DND-41 (cell line): ENCODE measurements around the gene GPX1.
"Not testable (repeated sequence)": the region's sequence is repeated elsewhere in the genome, so short reads cannot be mapped to it uniquely, and the experiment has no call there.

Experiments
- ATAC-seq: fragments of 200-7000 bp; cut with Tn5 transposase; 3 replicates; pipeline ENCODE4 v1.9.1; 2021; ENCODE audit warnings: low read depth; ENCODE audit not compliant: insufficient read depth
- DNase-seq: peaks from one replicate; pipeline ENCODE4 v3.0.0-alpha.2; 2020
- H2AFZ ChIP-seq: 2 replicates; pipeline ENCODE4 v1.6.0; 2012; ENCODE audit warnings: low read depth, low read length
- H3K27ac ChIP-seq: 2 replicates; pipeline ENCODE4 v1.5.1; 2012; ENCODE audit warnings: low read length, inconsistent platforms
- H3K27me3 ChIP-seq: fragments of 200-600 bp; sonication (generic); 2 replicates; pipeline ENCODE4 v1.6.0; 2012; ENCODE audit warnings: low read length, mild to moderate bottlenecking, inconsistent platforms; ENCODE audit not compliant: insufficient read depth, poor library complexity
- H3K36me3 ChIP-seq: 2 replicates; pipeline ENCODE4 v1.5.1; 2012; ENCODE audit warnings: low read length, inconsistent platforms; ENCODE audit not compliant: insufficient read depth
- H3K4me1 ChIP-seq: 2 replicates; pipeline ENCODE4 v1.5.1; 2012; ENCODE audit warnings: mild to moderate bottlenecking, low read length; ENCODE audit not compliant: insufficient read depth
- H3K4me2 ChIP-seq: 2 replicates; pipeline ENCODE4 v1.6.0; 2012; ENCODE audit warnings: mild to moderate bottlenecking, moderate library complexity, low read length, inconsistent platforms; ENCODE audit not compliant: insufficient read depth
- H3K4me3 ChIP-seq, 2 experiments: fragments of 200-600 bp in 1 of 2; shearing (Covaris generic) in 1 of 2; 2 replicates each; pipeline ENCODE4 v1.5.1; 2012 to 2016; ENCODE audit warnings: inconsistent platforms in 2 of 2, low read length in 2 of 2, mild to moderate bottlenecking in 2 of 2, low read depth in 1 of 2, moderate library complexity in 1 of 2
- H3K79me2 ChIP-seq: 2 replicates; pipeline ENCODE4 v1.6.0; 2012; ENCODE audit warnings: low read length, inconsistent platforms; ENCODE audit not compliant: insufficient read depth
- H3K9ac ChIP-seq: 2 replicates; pipeline ENCODE4 v1.6.0; 2012; ENCODE audit warnings: low read depth, mild to moderate bottlenecking, inconsistent platforms, low read length, moderate library complexity
- H3K9me3 ChIP-seq: 2 replicates; pipeline ENCODE4 v1.5.1; 2012; ENCODE audit warnings: low read length, moderate library complexity, mild to moderate bottlenecking, inconsistent platforms; ENCODE audit not compliant: insufficient read depth, severe bottlenecking
- H4K20me1 ChIP-seq: 2 replicates; pipeline ENCODE4 v1.6.0; 2012; ENCODE audit warnings: low read length; ENCODE audit not compliant: insufficient read depth
- CTCF ChIP-seq: IDR thresholded peaks from 2 replicates; pipeline ENCODE4 v1.5.1; 2012; ENCODE audit warnings: borderline replicate concordance, low read length, moderate library complexity, mild to moderate bottlenecking; ENCODE audit not compliant: poor library complexity, severe bottlenecking; ENCODE audit errors: extremely low read depth
- EZH2 ChIP-seq: IDR thresholded peaks from 3 replicates; pipeline ENCODE4 v1.6.1; 2012; ENCODE audit warnings: borderline replicate concordance, low read depth, mild to moderate bottlenecking, moderate library complexity, low read length, inconsistent platforms; ENCODE audit not compliant: severe bottlenecking

GPX1 gene

GRCh38 chr3:49358217-49358883 is at the start of gene GPX1:
Gene GPX1, minus strand, starts transcription at chr3:49358353. Its CDS starts 75 bp downstream, at chr3:49358278.
- Histone ChIP-seq H3K27ac (peak within 1 kb of the TSS; percentile 84), H3K4me1 (peaks cover 59% of the 10 kb centered on the region), H4K20me1 (peaks cover 5% of the 10 kb centered on the region), H3K4me3 (peak within 1 kb of the TSS; percentile 60 to 79; a peak in 3 of 4 replicates), H2AFZ (peak within 1 kb of the TSS; percentile 63), H3K36me3 (peaks cover 59% of the 10 kb centered on the region), H3K27me3 (no peaks in the 10 kb centered on the region), H3K4me2 (peak within 1 kb of the TSS; percentile 99), H3K9me3 (no peaks in the 10 kb centered on the region), H3K9ac (peak within 1 kb of the TSS; percentile 70), H3K79me2 (peaks cover 36% of the 10 kb centered on the region)
- TF ChIP-seq CTCF, result no peak
- TF ChIP-seq EZH2, result no peak
- ATAC-seq, result peak; percentile 87
- DNase-seq, result peak; percentile 95

GRCh38 chr3:49406571-49407565 is 48.7 kb upstream of the GPX1 start:
- Histone ChIP-seq H3K4me3 (no peak overlapping the region), H3K79me2 (peaks cover 99% of the 10 kb centered on the region), H3K4me1 (peaks cover 35% of the 10 kb centered on the region), H2AFZ (no peak overlapping the region), H3K27me3 (no peaks in the 10 kb centered on the region), H3K27ac (no peak overlapping the region), H4K20me1 (peaks cover 86% of the 10 kb centered on the region), H3K9ac (no peak overlapping the region), H3K4me2 (peak overlapping the region; percentile 5; the same call in 1 of the 2 replicates), H3K9me3 (no peaks in the 10 kb centered on the region), H3K36me3 (peaks cover 33% of the 10 kb centered on the region)
- no peak for DNase-seq
- ATAC-seq, result no peak
- TF ChIP-seq EZH2 (no peak), CTCF (no peak)

- not testable (repeated sequence) for H2AFZ ChIP-seq, DNase-seq, H3K9me3 ChIP-seq, H3K4me2 ChIP-seq, H3K9ac ChIP-seq, H3K4me3 ChIP-seq, H3K27ac ChIP-seq, H3K27me3 ChIP-seq, ATAC-seq
- Histone ChIP-seq H3K36me3 (peaks cover 41% of the 10 kb centered on the region), H3K79me2 (peaks cover 99% of the 10 kb centered on the region), H4K20me1 (peaks cover 88% of the 10 kb centered on the region), H3K4me1 (peaks cover 32% of the 10 kb centered on the region)
Measured at GRCh38 chr3:49405570-49405969, 47.4 kb upstream of the GPX1 start.

GRCh38 chr3:49403891-49404290 is 45.7 kb upstream of the GPX1 start:
- Histone ChIP-seq H3K36me3 (peaks cover 47% of the 10 kb centered on the region), H2AFZ (no peak overlapping the region), H3K9me3 (no peaks in the 10 kb centered on the region), H3K4me3 (no peak overlapping the region), H3K4me2 (no peak overlapping the region), H4K20me1 (peaks cover 86% of the 10 kb centered on the region), H3K27ac (no peak overlapping the region), H3K9ac (no peak overlapping the region), H3K4me1 (peaks cover 15% of the 10 kb centered on the region), H3K79me2 (peaks cover 98% of the 10 kb centered on the region), H3K27me3 (no peaks in the 10 kb centered on the region)
- ATAC-seq (no peak), DNase-seq (no peak)
- TF ChIP-seq EZH2 (no peak), CTCF (no peak)
